HG02852 (cell line): ENCODE measurements around the gene ATMIN.

ENCODE experiments used
- ATAC-seq: cut with Tn5 transposase; IDR thresholded peaks from one replicate; pipeline ENCODE4 v1.9.1; 2021; ENCODE audit warnings: mild to moderate bottlenecking, moderate library complexity; ENCODE audit not compliant: unreplicated experiment

Gene ATMIN

GRCh38 chr16:81004646-81005353 lies 30.8 kb upstream of the ATMIN start:
- no peak for ATAC-seq

- ATAC-seq: no peak
These were observed 30.0 kb upstream of the ATMIN start for GRCh38 chr16:81005610-81006161.

GRCh38 chr16:81006211-81006812 lies 29.3 kb upstream of the ATMIN start:
- peak; percentile 33 for ATAC-seq

GRCh38 chr16:81006813-81007695 lies 28.6 kb upstream of the ATMIN start, which contains the start of the genes CENPN and CMC2:
TSS of gene CENPN (plus strand) at chr16:81007214. CDS start at chr16:81011940, 4,726 bp downstream.
TSS of gene CMC2 (minus strand) at chr16:81006885. CDS start at chr16:80997394, 9,491 bp downstream.
- ATAC-seq: peak; percentile 87

GRCh38 chr16:81008505-81008789 lies 27.2 kb upstream of the ATMIN start:
- no peak for ATAC-seq

- ATAC-seq: no peak
These were observed 22.7 kb upstream of the ATMIN start for GRCh38 chr16:81012974-81013373.

- peak; percentile 45 for ATAC-seq
These were observed 21.0 kb upstream of the ATMIN start for GRCh38 chr16:81014672-81015071.

GRCh38 chr16:81018496-81018895 lies 17.1 kb upstream of the ATMIN start:
- no peak for ATAC-seq

GRCh38 chr16:81026429-81026828 lies 9.2 kb upstream of the ATMIN start:
- no peak for ATAC-seq

- no peak for ATAC-seq
These were observed 5.6 kb upstream of the ATMIN start for GRCh38 chr16:81029930-81030604.

GRCh38 chr16:81035975-81036750 lies 521 bp downstream of the ATMIN start:
- peak; percentile 66 for ATAC-seq

GRCh38 chr16:81036751-81037350 lies 1.2 kb downstream of the ATMIN start:
- no peak for ATAC-seq

GRCh38 chr16:81040131-81040530 lies 4.5 kb downstream of the ATMIN start:
- no peak for ATAC-seq

GRCh38 chr16:81040842-81041241 lies 5.2 kb downstream of the ATMIN start:
- ATAC-seq: no peak

- ATAC-seq: no peak
These were observed 6.1 kb downstream of the ATMIN start for GRCh38 chr16:81041696-81042095.

GRCh38 chr16:81042821-81043220 lies 7.2 kb downstream of the ATMIN start:
- ATAC-seq: no peak

- no peak for ATAC-seq
These were observed 18.1 kb downstream of the ATMIN start for GRCh38 chr16:81053761-81054160.

- no peak for ATAC-seq
These were observed 25.1 kb downstream of the ATMIN start for GRCh38 chr16:81060576-81061306.

GRCh38 chr16:81061307-81061640 lies 25.6 kb downstream of the ATMIN start:
- no peak for ATAC-seq
